Measurements from ENCODE around the gene CCDC80.

CCDC80 gene

GRCh38 chr3:112654979-112655378 lies 14.0 kb upstream of the CCDC80 start:
- no peak for DNase-seq

- DNase-seq, result no peak
These were observed 13.5 kb upstream of the CCDC80 start for GRCh38 chr3:112654492-112654891.

- DNase-seq, result no peak
These were observed 12.9 kb upstream of the CCDC80 start for GRCh38 chr3:112653881-112654300.

- DNase-seq, result no peak
These were observed 12.4 kb upstream of the CCDC80 start for GRCh38 chr3:112653209-112653871.

- no peak for DNase-seq
These were observed 10.6 kb upstream of the CCDC80 start for GRCh38 chr3:112651516-112651915.

GRCh38 chr3:112651071-112651470 lies 10.1 kb upstream of the CCDC80 start:
- no peak for DNase-seq

GRCh38 chr3:112650482-112650881 lies 9.5 kb upstream of the CCDC80 start:
- no peak for DNase-seq

- DNase-seq, result no peak
These were observed 8.5 kb upstream of the CCDC80 start for GRCh38 chr3:112649478-112649735.

- DNase-seq, result peak; percentile 32
These were observed 6.2 kb upstream of the CCDC80 start for GRCh38 chr3:112647122-112647521.

GRCh38 chr3:112646623-112647022 lies 5.7 kb upstream of the CCDC80 start:
- peak; percentile 32 for DNase-seq

- DNase-seq, result no peak
These were observed 3.5 kb upstream of the CCDC80 start for GRCh38 chr3:112644453-112644852.

- DNase-seq, result no peak
These were observed 2.8 kb upstream of the CCDC80 start for GRCh38 chr3:112643621-112644240.

- DNase-seq, result peak; percentile 68
These were observed 2.1 kb upstream of the CCDC80 start for GRCh38 chr3:112642912-112643506.

- no peak for DNase-seq
These were observed 540 bp downstream of the CCDC80 start for GRCh38 chr3:112640276-112640929.

- DNase-seq, result no peak
These were observed 1.3 kb downstream of the CCDC80 start for GRCh38 chr3:112639455-112640225.

- no peak for DNase-seq
These were observed 2.5 kb downstream of the CCDC80 start for GRCh38 chr3:112638327-112639020.

- DNase-seq, result no peak
These were observed 3.2 kb downstream of the CCDC80 start for GRCh38 chr3:112637700-112638099.

- no peak for DNase-seq
These were observed 5.3 kb downstream of the CCDC80 start for GRCh38 chr3:112635674-112636073.

- DNase-seq, result peak; percentile 30
These were observed 6.0 kb downstream of the CCDC80 start for GRCh38 chr3:112634786-112635541.

- no peak for DNase-seq
These were observed 7.2 kb downstream of the CCDC80 start for GRCh38 chr3:112633757-112634156.

- DNase-seq, result no peak
These were observed 7.8 kb downstream of the CCDC80 start for GRCh38 chr3:112633191-112633590.

GRCh38 chr3:112632596-112632995 lies 8.3 kb downstream of the CCDC80 start:
- no peak for DNase-seq
